ENCODE results near the gene MYL10.
"Not testable (repeated sequence)": the region's sequence is repeated elsewhere in the genome, so short reads cannot be mapped to it uniquely, and the experiment has no call there.

MYL10 gene

DNA sequence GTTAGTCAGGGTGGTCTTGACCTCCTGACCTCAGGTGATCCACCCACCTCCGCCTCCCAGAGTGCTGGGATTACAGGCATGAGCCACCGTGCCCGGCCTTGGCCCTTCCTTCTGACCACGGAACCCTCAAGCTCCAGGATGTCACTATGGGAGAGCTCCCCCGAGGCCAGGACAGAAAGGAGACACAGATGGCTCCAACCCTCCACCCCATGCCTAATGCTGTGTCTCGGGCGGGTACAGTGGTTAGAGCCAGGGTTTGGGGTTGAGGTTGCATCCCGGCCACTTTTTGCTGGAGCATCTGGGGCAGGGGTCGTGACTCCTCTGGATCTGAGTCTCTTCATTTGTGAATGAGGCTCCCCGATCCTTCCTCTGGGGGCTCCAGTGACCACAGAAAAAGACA, 8.1 kb downstream of the MYL10 start:
- H3K9ac ChIP-seq (ENCODE audit: low read depth, low read length) = no peak overlapping the region
- H3K36me3 ChIP-seq (ENCODE audit: insufficient read depth, low read length) = no peaks in the 10 kb centered on the region
- no peaks in the 10 kb centered on the region for H3K9me3 ChIP-seq (ENCODE audit: control insufficient read depth, insufficient read depth, low read length)
- peaks cover 15% of the 10 kb centered on the region for H3K4me1 ChIP-seq (ENCODE audit: insufficient read depth, low read length)

DNA sequence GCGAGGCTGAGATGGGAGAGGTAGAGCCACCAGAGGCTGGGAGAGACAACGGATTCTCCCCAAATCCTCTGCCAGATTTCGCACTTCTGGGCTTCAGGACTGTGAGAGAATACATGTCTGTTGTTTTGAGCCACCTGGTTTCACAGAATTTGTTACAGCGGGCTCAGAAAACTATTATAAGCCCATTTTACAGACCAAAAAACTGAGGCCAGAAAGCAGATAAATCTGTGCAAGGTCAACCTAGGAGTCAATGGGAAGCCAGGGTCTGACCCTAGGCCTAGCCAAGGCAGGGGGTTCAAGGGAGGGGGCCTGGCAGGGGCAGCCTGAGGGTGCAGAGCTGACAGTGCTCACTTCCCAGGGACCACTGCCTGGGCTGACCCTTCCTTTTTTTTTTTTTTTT, 8.7 kb downstream of the MYL10 start:
- no peak overlapping the region for H3K9ac ChIP-seq (ENCODE audit: low read depth, low read length)
- H3K36me3 ChIP-seq (ENCODE audit: insufficient read depth, low read length) = no peaks in the 10 kb centered on the region
- peaks cover 10% of the 10 kb centered on the region for H3K4me1 ChIP-seq (ENCODE audit: insufficient read depth, low read length)
- H3K9me3 ChIP-seq (ENCODE audit: control insufficient read depth, insufficient read depth, low read length) = no peaks in the 10 kb centered on the region

DNA sequence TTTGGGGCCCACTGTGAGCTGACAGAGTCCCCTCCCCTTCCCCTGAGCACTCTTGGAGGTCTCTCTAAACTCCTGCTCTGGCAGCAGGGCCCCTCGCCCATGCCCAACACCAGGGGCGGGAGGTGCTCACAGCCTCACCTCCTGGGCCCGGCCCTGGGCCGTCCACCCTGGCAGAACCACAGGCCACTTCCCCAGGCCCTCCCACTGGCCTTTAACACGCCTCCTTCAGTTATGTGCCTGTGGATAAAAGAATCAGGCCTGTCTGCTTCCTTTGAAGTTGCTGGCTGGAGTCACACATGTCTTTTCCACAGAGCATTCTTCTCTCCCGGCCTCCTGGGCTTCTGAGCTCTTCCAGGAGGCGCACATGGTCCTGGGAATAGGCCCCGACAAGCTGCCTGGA, 10.2 kb downstream of the MYL10 start:
- no peaks in the 10 kb centered on the region for H3K9me3 ChIP-seq (ENCODE audit: control insufficient read depth, insufficient read depth, low read length)
- H3K9ac ChIP-seq (ENCODE audit: low read depth, low read length) = no peak overlapping the region
- no peaks in the 10 kb centered on the region for H3K36me3 ChIP-seq (ENCODE audit: insufficient read depth, low read length)
- H3K4me1 ChIP-seq (ENCODE audit: insufficient read depth, low read length) = peaks cover 11% of the 10 kb centered on the region

DNA sequence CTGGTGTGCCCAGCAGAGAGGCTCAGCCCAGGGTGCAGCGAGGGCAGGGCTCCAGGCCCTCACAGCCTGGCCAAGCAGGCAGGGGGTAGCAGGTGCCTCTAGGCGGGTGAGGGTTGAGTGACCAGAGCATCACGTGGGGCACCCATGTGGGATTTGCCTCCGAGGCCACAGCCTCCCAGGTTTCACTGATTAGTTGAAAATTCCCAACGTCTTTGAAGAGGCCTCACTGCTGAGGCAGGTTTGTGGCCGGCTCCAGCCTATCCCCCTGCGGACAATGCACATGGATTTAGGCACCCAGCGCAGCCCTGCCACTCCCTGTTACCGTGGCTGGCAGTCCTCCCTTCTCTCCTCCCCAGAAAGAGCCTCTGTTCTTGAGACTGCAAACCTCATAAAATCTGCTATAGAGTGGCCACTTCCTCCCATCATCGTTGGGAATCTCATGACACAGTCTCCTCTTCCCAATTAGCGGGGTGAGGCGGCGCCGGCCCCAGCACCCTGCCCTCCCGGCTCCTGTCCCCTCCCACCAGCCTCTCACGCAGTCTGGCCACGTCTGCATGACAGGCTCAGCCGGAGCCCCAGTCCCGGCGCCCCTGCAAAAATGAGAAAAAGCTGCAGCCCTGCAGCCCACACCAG, 10.8 kb downstream of the MYL10 start:
- Histone ChIP-seq H3K36me3 (ENCODE audit: insufficient read depth, low read length) (no peaks in the 10 kb centered on the region), H3K4me1 (ENCODE audit: insufficient read depth, low read length) (peaks cover 17% of the 10 kb centered on the region), H3K9ac (ENCODE audit: low read depth, low read length) (no peak overlapping the region), H3K9me3 (ENCODE audit: control insufficient read depth, insufficient read depth, low read length) (no peaks in the 10 kb centered on the region)

DNA sequence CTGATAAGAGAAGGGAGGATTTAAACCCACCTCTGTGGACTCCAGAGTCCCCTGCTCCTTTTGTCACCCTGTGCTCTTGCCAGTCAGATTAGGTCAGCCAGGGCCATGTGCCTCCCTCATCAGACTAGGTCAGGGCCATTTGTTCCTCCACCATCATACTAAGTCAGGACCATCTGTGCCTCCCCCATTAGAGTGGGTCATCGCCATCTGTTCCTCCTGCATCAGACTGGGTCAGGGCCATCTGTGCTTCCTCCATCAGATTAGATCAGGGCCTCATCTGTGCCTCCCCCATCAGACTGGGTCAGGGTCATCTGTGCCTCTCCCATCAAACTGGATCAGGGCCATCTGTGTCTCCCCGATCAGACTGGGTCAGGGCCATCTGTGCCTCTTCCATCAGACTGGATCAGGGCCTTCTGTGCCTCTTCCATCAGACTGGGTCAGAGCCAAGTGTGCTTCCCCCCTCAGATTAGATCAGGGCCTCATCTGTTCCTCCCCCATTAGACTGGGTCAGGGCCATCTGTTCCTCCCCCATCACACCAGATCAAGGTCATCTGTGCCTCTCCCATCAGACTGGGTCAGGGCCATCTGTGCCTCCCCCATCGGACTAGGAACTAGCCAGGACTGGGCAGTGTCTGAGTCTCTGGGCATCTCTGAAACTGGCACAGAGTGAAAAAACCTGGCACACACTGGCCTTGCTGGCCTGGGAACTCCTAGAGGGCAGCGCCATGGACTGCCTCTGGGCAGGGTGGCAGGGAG, 11.5 kb downstream of the MYL10 start:
- Histone ChIP-seq H3K9ac (ENCODE audit: low read depth, low read length) (no peak overlapping the region), H3K9me3 (ENCODE audit: control insufficient read depth, insufficient read depth, low read length) (no peaks in the 10 kb centered on the region), H3K36me3 (ENCODE audit: insufficient read depth, low read length) (no peaks in the 10 kb centered on the region), H3K4me1 (ENCODE audit: insufficient read depth, low read length) (peaks cover 23% of the 10 kb centered on the region)

DNA sequence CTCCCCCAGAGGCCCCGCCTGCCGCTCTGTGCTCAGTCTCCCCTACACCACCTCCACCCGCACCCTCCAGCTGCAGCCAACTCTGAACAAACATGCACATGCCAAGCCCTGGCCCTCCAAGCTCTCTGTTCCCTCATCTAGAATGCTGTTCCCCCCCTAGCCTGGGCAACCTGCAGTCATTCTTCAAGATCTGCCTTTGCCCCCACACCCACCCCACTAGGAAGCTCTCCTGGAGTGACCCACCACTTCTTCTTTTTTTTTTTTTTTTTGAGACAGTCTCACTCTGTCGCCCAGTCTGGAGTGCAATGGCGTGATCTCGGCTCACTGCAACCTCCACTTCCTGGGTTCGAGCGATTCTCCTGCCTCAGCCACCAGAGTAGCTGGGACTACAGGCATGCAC, 13.7 kb downstream of the MYL10 start:
- H3K9me3 ChIP-seq (ENCODE audit: control insufficient read depth, insufficient read depth, low read length) = no peaks in the 10 kb centered on the region
- H3K4me1 ChIP-seq (ENCODE audit: insufficient read depth, low read length) = peaks cover 23% of the 10 kb centered on the region
- H3K36me3 ChIP-seq (ENCODE audit: insufficient read depth, low read length) = no peaks in the 10 kb centered on the region
- no peak overlapping the region for H3K9ac ChIP-seq (ENCODE audit: low read depth, low read length)

DNA sequence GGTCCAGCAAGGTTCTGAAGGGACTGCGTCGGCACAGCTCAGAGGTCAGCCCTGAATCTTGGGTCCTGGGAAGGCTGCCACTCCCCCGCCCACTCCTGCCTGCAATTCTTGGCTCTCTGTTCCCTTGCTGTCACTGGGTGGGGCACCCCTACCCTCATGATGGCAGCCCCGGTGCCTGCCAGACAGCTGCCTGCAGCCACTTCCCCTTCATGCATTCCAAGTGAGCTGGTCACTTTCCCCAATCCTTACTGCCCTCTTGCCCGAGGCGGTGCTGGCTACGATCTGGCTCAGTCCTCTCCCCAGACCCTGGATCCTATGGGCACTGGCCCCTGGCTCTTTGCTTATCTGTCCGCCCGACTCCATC, 14.2 kb downstream of the MYL10 start:
- Histone ChIP-seq H3K9ac (ENCODE audit: low read depth, low read length) (no peak overlapping the region), H3K9me3 (ENCODE audit: control insufficient read depth, insufficient read depth, low read length) (no peaks in the 10 kb centered on the region), H3K4me1 (ENCODE audit: insufficient read depth, low read length) (peaks cover 23% of the 10 kb centered on the region), H3K36me3 (ENCODE audit: insufficient read depth, low read length) (no peaks in the 10 kb centered on the region)

DNA sequence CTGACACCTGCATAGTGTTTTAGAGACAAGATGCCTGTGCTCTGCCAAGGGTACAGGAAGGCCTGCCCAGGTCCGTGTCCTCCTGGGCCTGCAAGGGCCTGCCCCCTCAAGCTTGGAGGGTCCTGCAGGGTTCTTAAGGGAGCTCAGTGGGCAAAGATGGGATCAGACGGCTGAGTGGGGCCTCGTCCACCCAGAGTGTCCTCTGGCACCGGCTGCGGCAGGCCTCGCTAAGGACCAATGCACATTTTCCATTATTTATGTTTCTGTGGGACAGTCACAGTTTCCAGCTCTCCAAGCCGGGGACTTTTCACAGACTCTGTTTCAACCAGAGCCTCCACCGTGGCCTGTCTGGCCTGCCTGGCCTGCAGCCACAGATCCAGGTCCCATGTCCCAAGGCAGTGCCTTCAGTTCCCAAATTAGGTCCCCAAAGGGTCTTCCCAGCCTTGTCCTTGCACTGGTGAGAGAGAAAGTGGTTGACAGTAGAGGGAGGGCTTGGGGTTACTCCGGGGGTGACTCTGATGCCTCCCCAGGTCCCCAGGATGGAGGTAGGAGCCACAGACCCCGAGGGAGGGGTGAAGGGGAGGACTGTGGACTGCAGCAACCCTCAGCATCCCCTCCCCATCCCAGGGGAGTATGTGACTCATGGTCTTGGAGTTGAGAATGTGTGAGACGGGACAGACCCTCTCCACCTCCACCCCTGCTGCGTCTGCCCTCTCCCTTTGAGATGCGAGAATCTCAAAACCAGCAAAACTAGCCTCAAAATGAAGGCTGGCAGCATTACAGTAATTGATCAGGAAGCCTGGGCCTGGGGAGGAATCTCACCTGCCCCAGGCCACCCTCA, 14.8 kb downstream of the MYL10 start:
- Histone ChIP-seq H3K9me3 (ENCODE audit: control insufficient read depth, insufficient read depth, low read length) (no peaks in the 10 kb centered on the region), H3K36me3 (ENCODE audit: insufficient read depth, low read length) (no peaks in the 10 kb centered on the region), H3K4me1 (ENCODE audit: insufficient read depth, low read length) (peaks cover 23% of the 10 kb centered on the region), H3K9ac (ENCODE audit: low read depth, low read length) (no peak overlapping the region)

DNA sequence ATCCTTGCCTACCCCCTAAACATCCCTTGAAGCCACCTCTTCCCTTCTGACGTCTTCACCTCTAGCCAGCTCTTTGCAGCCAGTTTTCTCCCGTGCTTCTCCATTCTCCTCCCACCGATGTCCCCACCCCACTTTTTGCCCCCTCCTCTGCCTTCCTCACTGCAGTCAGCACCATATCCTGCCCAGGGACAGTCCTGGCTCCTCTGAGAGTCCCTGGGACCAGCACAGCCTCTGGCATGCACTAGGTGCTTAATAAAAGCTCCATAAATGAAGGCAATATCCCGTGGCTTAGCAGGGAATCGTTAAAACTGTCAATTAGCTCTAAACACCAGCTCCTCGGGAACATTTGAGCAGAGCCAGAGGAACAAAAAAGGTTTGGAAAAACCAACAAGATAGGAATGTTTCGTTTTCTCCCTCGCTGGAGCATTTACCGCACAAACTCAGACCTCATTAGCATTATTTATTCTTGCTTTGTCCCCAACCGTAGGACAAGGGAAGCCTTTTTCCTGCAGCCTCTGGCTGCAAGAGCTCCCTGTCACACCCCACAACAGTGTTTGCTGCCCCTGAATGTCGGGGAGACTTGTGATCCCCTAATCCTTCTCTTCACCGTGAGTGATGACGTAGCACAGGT, 16.1 kb downstream of the MYL10 start:
- Histone ChIP-seq H3K4me1 (ENCODE audit: insufficient read depth, low read length) (peaks cover 23% of the 10 kb centered on the region), H3K9ac (ENCODE audit: low read depth, low read length) (no peak overlapping the region), H3K9me3 (ENCODE audit: control insufficient read depth, insufficient read depth, low read length) (no peaks in the 10 kb centered on the region), H3K36me3 (ENCODE audit: insufficient read depth, low read length) (no peaks in the 10 kb centered on the region)

DNA sequence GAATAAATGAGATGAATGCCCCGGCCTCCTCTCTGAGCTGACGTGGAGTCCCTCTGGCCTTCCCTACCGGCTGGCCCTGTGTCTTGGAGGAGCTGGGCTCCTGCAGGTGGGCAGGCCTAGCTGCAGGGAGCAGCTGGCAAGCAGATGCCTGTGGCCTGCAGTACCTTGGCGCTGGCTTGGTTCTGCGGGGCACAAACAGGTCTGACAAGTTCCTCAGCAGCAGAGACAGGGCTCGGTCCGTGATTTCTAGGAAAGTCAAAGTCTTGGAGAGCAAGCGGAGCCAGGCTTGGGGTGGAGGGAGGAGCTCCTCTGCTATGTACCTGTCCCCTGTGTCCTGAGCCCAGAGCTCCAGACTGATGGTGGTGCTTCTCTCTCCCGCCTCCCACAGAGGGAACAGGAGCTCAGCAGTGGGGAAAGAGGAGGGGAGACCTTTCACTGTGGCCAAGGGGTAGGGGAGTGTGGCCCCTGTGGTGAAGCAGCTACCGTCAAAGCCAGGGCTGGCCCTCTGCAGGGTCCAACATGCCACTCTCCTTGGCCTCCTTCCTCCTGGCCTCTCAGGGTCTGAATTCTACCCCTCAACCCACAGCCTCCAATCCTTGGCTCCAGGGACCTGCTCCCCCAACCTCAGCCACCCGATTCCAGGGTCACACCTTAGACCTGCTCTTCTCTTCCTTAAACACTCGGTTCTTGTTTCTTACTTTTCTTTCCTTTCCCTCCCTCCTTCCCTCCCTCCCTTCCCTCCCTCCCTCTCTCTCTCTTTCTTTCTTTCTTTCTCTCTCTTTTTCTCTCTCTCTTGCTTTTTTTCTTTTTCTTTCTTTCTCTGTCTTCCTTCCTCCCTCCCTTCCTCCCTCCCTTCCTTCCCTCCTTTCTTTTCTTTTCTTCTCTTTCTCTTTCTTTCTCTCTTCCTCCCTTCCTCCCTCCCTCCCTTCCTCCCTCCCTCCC, 20.1 kb downstream of the MYL10 start:
- Histone ChIP-seq H3K4me1 (ENCODE audit: insufficient read depth, low read length) (peaks cover 13% of the 10 kb centered on the region), H3K9ac (ENCODE audit: low read depth, low read length) (no peak overlapping the region)

DNA sequence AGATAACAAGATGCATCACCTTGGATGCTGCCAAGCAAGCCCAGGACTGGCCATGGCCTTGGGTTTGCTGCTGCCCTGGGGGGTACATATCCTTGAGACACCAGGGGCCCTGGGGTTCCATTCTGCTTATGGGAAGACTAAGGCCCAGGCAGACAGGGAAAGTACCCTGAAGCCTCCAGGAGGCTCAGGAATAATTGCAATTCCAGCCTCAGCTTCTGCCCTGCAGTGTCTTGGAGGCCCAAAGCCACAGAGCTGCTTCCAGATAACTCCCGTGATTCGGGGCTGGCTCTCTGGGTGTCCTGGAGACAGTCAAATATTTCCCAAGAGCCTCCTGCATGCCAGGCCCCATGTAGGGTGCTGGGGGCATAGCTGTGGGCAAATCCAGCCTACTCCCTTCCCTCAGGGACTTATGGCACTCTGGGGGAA, 22.6 kb downstream of the MYL10 start:
- no peaks in the 10 kb centered on the region; the same call in 1 of the 2 replicates for H3K4me1 ChIP-seq (ENCODE audit: insufficient read depth, low read length)
- no peak overlapping the region for H3K9ac ChIP-seq (ENCODE audit: low read depth, low read length)
- H3K36me3 ChIP-seq (ENCODE audit: insufficient read depth, low read length) = no peaks in the 10 kb centered on the region
- H3K9me3 ChIP-seq (ENCODE audit: control insufficient read depth, insufficient read depth, low read length) = no peaks in the 10 kb centered on the region

More for the DNA sequence above, 20.1 kb downstream of the MYL10 start:
- Histone ChIP-seq H3K36me3 (ENCODE audit: insufficient read depth, low read length) (no peaks in the 10 kb centered on the region), H3K9me3 (ENCODE audit: control insufficient read depth, insufficient read depth, low read length) (no peaks in the 10 kb centered on the region)

DNA sequence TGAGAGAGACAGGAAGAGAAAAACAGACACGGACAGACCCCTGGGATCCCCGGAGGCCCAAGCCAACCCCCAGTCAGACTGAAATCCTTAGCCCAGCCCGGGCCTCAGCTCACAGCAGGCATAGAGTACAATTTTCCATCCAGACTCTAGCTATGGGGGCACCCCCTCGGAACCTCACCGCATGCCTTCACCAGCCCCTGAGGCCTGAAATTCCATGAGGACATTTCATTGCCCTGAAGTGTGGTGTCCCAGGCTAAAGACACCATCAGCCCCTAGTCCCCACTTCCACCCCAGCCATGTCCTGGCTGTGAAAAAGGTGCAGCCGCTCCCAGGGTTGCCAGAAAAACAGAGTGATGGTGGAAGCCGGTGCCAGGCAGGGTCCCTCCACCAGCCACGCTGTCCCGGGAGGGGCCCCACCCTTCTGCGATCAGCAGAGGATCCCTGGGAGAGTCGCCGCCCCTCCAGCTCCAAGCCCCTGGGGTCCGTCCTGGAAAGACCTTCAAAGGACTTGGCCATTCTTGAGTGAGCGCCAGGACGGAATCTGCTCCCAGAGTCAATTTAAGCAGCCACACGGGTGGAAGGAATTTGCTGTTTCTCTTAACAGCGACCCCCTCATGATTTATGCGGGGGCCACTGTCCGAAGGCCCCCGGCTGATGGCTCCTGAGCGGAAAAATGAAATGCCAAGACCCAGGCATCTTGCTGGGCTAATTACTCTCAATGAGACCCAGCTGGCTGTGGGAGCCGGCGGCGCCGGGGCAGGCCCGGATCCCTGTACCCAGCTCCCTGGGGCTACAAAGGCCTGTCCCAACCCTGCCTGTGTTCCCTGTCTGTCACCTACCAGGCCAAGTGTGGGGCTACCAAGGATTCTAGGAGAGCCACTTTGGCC, 23.2 kb downstream of the MYL10 start:
- Histone ChIP-seq H3K36me3 (ENCODE audit: insufficient read depth, low read length) (no peaks in the 10 kb centered on the region), H3K9me3 (ENCODE audit: control insufficient read depth, insufficient read depth, low read length) (no peaks in the 10 kb centered on the region), H3K9ac (ENCODE audit: low read depth, low read length) (no peak overlapping the region), H3K4me1 (ENCODE audit: insufficient read depth, low read length) (no peaks in the 10 kb centered on the region; the same call in 1 of the 2 replicates)

DNA sequence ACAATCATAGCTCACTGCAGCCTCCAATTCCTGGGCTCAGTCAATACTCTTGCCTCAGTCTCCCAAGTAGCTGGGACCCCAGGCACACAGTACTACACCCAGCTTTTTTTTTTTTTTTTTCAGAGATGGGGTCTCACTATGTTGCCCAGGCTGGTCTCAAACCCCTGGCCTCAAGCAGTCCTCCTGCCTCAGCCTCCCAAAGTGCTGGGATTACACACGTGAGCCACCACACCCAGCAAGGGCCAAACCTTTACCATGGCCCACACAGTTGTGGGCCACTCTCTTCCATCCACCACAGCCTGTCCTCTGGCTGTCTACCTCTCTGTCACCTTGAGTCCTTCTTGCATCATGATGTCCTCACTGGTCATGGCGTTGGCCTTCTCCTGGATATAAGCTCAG, 24.2 kb downstream of the MYL10 start:
- not testable (repeated sequence) for H3K4me1 ChIP-seq (ENCODE audit: insufficient read depth, low read length); H3K36me3 ChIP-seq (ENCODE audit: insufficient read depth, low read length)

More for the DNA sequence above, 24.2 kb downstream of the MYL10 start:
- not testable (repeated sequence) for H3K9ac ChIP-seq (ENCODE audit: low read depth, low read length); H3K9me3 ChIP-seq (ENCODE audit: control insufficient read depth, insufficient read depth, low read length)

Data from ES-I3 (cell line).